Suprapubic skin (tissue), 4 donors: ENCODE data around the gene CNTN4. TPM values are rescaled to one million over a fixed set of nuclear protein-coding genes. Genes with fewer than 3 reads are reported as not detected.

ENCODE experiments used
- DNase-seq, 2 donors: peaks; one replicate each; pipeline ENCODE4 v3.0.0-alpha.2; 2019; ENCODE audit warnings: low spot score in 2 of 2
- H3K27ac ChIP-seq: fragments of 200-600 bp; sonication (generic); one replicate; pipeline ENCODE4 v1.5.1; 2019
- H3K27me3 ChIP-seq: fragments of 200-600 bp; sonication (generic); one replicate; pipeline ENCODE4 v1.5.1; 2019
- H3K36me3 ChIP-seq: fragments of 200-600 bp; sonication (generic); one replicate; pipeline ENCODE4 v1.5.1; 2019
- H3K4me1 ChIP-seq: fragments of 200-600 bp; sonication (generic); one replicate; pipeline ENCODE4 v1.5.1; 2019
- H3K4me3 ChIP-seq: fragments of 200-600 bp; sonication (generic); one replicate; pipeline ENCODE4 v1.5.1; 2019; ENCODE audit warnings: mild to moderate bottlenecking
- H3K9me3 ChIP-seq: fragments of 200-600 bp; sonication (generic); one replicate; pipeline ENCODE4 v1.5.1; 2019
- CTCF ChIP-seq, 2 donors: fragments of 200-600 bp in 1 of 2; fragments of 450-650 bp in 1 of 2; sonication (generic) in 1 of 2; IDR thresholded peaks; one replicate each; pipeline ENCODE4 v1.5.1; 2016 to 2019; ENCODE audit warnings: antibody characterized with exemption in 2 of 2, mild to moderate bottlenecking in 1 of 2, moderate library complexity in 1 of 2
- EP300 ChIP-seq: sonication (generic); formaldehyde crosslinking; IDR thresholded peaks from one replicate; pipeline ENCODE4 v1.6.1; 2017; ENCODE audit warnings: antibody characterized with exemption
- POLR2A ChIP-seq, 2 donors: fragments of 450-650 bp; IDR thresholded peaks; one replicate each; pipeline ENCODE4 v1.6.1; 2017; ENCODE audit warnings: antibody characterized with exemption in 2 of 2, mild to moderate bottlenecking in 2 of 2, moderate library complexity in 2 of 2
- POLR2AphosphoS5 ChIP-seq, 3 donors: sonication (generic); formaldehyde crosslinking; IDR thresholded peaks; one replicate each; pipeline ENCODE4 v1.6.1; 2017; ENCODE audit warnings: antibody characterized with exemption in 3 of 3
- WGBS: methylation state at CpG from one replicate; pipeline ENCODE4 v1.1.5; 2018; 5-methylcytosine and 5-hydroxymethylcytosine counted together
- total RNA-seq, 4 donors: library from RNA; depleted of rRNA; stranded (reverse); fragments of >200 nt; gene quantifications; one replicate each; pipeline ENCODE4 v1.1.0, GENCODE V29; 2016

The CNTN4 gene
- total RNA-seq, 4 donors from 2014 or later = 0.60 to 8.1 (median 7.5) TPM

- Histone ChIP-seq H3K27me3 (no peaks in the 10 kb centered on the region), H3K36me3 (no peaks in the 10 kb centered on the region), H3K27ac (no peak overlapping the region), H3K9me3 (no peaks in the 10 kb centered on the region), H3K4me3 (no peak overlapping the region), H3K4me1 (no peaks in the 10 kb centered on the region)
- no peak for DNase-seq
- TF ChIP-seq CTCF (IDR thresholded peaks at IDR 0.05) = no peak
- no peak for TF ChIP-seq POLR2AphosphoS5 (IDR thresholded peaks at IDR 0.05)
- TF ChIP-seq EP300 = no peak
- no peak for TF ChIP-seq POLR2A (IDR thresholded peaks at IDR 0.05)
- 60% methylated on average over 2 of the region's 2 CpGs for WGBS
Measured at GRCh38 chr3:3082234-3082924, 983.7 kb downstream of the CNTN4 start.

- TF ChIP-seq EP300 = no peak
- no peak for TF ChIP-seq POLR2A (IDR thresholded peaks at IDR 0.05)
- no peak for TF ChIP-seq POLR2AphosphoS5 (IDR thresholded peaks at IDR 0.05)
- TF ChIP-seq CTCF (IDR thresholded peaks at IDR 0.05) = no peak
- Histone ChIP-seq H3K4me1 (no peaks in the 10 kb centered on the region), H3K27ac (no peak overlapping the region), H3K9me3 (no peaks in the 10 kb centered on the region), H3K27me3 (no peaks in the 10 kb centered on the region), H3K36me3 (no peaks in the 10 kb centered on the region), H3K4me3 (no peak overlapping the region)
- 72% methylated on average over 3 of the region's 3 CpGs for WGBS
- DNase-seq = no peak
Measured at GRCh38 chr3:3084890-3085289, 986.2 kb downstream of the CNTN4 start.

GRCh38 chr3:3085782-3086181, 987.1 kb downstream of the CNTN4 start:
- H3K4me3 ChIP-seq = no peak overlapping the region
- no peak for TF ChIP-seq POLR2AphosphoS5 (IDR thresholded peaks at IDR 0.05)
- TF ChIP-seq EP300 = no peak
- no peak for TF ChIP-seq POLR2A (IDR thresholded peaks at IDR 0.05)
- no peak for TF ChIP-seq CTCF (IDR thresholded peaks at IDR 0.05)
- no peaks in the 10 kb centered on the region for H3K9me3 ChIP-seq
- H3K36me3 ChIP-seq = no peaks in the 10 kb centered on the region
- H3K27me3 ChIP-seq = no peaks in the 10 kb centered on the region
- H3K27ac ChIP-seq = no peak overlapping the region
- WGBS = 71% methylated on average over 6 of the region's 6 CpGs
- DNase-seq = no peak
- H3K4me1 ChIP-seq = no peaks in the 10 kb centered on the region

GRCh38 chr3:3086239-3086638, 987.6 kb downstream of the CNTN4 start:
- DNase-seq = no peak
- TF ChIP-seq CTCF (IDR thresholded peaks at IDR 0.05) = no peak
- TF ChIP-seq EP300 = no peak
- TF ChIP-seq POLR2AphosphoS5 (IDR thresholded peaks at IDR 0.05) = no peak
- no peak for TF ChIP-seq POLR2A (IDR thresholded peaks at IDR 0.05)
- H3K36me3 ChIP-seq = no peaks in the 10 kb centered on the region
- H3K27ac ChIP-seq = no peak overlapping the region
- H3K4me3 ChIP-seq = no peak overlapping the region
- H3K4me1 ChIP-seq = no peaks in the 10 kb centered on the region
- no peaks in the 10 kb centered on the region for H3K9me3 ChIP-seq
- no peaks in the 10 kb centered on the region for H3K27me3 ChIP-seq
- WGBS = 88% methylated on average over 6 of the region's 6 CpGs

GRCh38 chr3:3087279-3087678, 988.6 kb downstream of the CNTN4 start:
- Histone ChIP-seq H3K4me1 (no peaks in the 10 kb centered on the region), H3K4me3 (no peak overlapping the region), H3K27ac (no peak overlapping the region), H3K27me3 (no peaks in the 10 kb centered on the region), H3K9me3 (no peaks in the 10 kb centered on the region), H3K36me3 (no peaks in the 10 kb centered on the region)
- no peak for TF ChIP-seq POLR2AphosphoS5 (IDR thresholded peaks at IDR 0.05)
- no peak for TF ChIP-seq POLR2A (IDR thresholded peaks at IDR 0.05)
- no peak for TF ChIP-seq CTCF (IDR thresholded peaks at IDR 0.05)
- no peak for TF ChIP-seq EP300
- no peak for DNase-seq
